Left lung (tissue), 10 donors: Measurements from ENCODE around the gene RAB11FIP4. TPM values are rescaled to one million over a fixed set of nuclear protein-coding genes. Genes with fewer than 3 reads are reported as not detected.
A peak's percentile ranks its signal among the peaks of the same experiment; 100 is the strongest.

Experiments used
- ATAC-seq: fragments of 200-7000 bp; cut with Tn5 transposase; one replicate; pipeline ENCODE4 v1.9.1; 2020; ENCODE audit warnings: moderate library complexity
- DNase-seq, 4 donors: peaks; one replicate each; pipeline ENCODE4 v3.0.0-alpha.2; 2013 to 2020
- H3K27ac ChIP-seq, 2 donors: fragments of 200-600 bp; sonication (generic) in 1 of 2; one replicate each; pipeline versions ENCODE4 v1.5.0 to v1.8.0; 2020 to 2021
- H3K27me3 ChIP-seq, 2 donors: fragments of 200-600 bp; sonication (generic) in 1 of 2; one replicate each; pipeline versions ENCODE4 v1.5.0 to v1.8.0; 2020 to 2021
- H3K36me3 ChIP-seq, 2 donors: fragments of 200-600 bp; sonication (generic) in 1 of 2; one replicate each; pipeline versions ENCODE4 v1.5.0 to v1.8.0; 2020 to 2021
- H3K4me1 ChIP-seq, 2 donors: fragments of 200-600 bp; one replicate each; pipeline ENCODE4 v1.8.0; 2021
- H3K4me3 ChIP-seq, 2 donors: fragments of 200-600 bp; sonication (generic) in 1 of 2; one replicate each; pipeline versions ENCODE4 v1.5.0 to v1.8.0; 2020 to 2021; ENCODE audit warnings: mild to moderate bottlenecking in 1 of 2
- H3K9me3 ChIP-seq, 2 donors: fragments of 200-600 bp; sonication (generic) in 1 of 2; one replicate each; pipeline versions ENCODE4 v1.5.0 to v1.8.0; 2020 to 2021
- intact Hi-C, 2 donors: fragments of 100-400 bp; cut with DNase I; formaldehyde crosslinking; loops; one replicate each; pipeline versions ENCODE4 v1.11.2 to v1.14.2; 2022
- polyA plus RNA-seq, 6 donors: library from polyadenylated mRNA; unstranded; fragments of 120-200 nt; gene quantifications; one replicate each; pipeline ENCODE4 v1.2.1, GENCODE V29; 2013; ENCODE audit not compliant: insufficient read length in 6 of 6
- total RNA-seq, 2 donors: library from RNA; stranded (reverse); fragmentation: NEBNext Ultra II Directional; extraction: Animal tissue kit (Norgen Biotek cat#: 25700); gene quantifications; one replicate each; pipeline ENCODE4 v1.2.1, GENCODE V29; 2021
- TF ChIP-seq, protein P1 (sequence below), 2 donors: fragments of 200-600 bp; sonication (generic) in 1 of 2; IDR thresholded peaks; one replicate each; pipeline versions ENCODE4 v1.5.0 to v1.8.0; 2021; ENCODE audit warnings: antibody characterized with exemption in 2 of 2
- donor health status: DM: no; HTN: yes; CAD: no.
- donor health status: DM: no; HTN: no; CAD: no.

Gene RAB11FIP4
- total and polyA plus RNA-seq, 8 donors = 7.2 to 19.9 (median 8.2) TPM

DNA sequence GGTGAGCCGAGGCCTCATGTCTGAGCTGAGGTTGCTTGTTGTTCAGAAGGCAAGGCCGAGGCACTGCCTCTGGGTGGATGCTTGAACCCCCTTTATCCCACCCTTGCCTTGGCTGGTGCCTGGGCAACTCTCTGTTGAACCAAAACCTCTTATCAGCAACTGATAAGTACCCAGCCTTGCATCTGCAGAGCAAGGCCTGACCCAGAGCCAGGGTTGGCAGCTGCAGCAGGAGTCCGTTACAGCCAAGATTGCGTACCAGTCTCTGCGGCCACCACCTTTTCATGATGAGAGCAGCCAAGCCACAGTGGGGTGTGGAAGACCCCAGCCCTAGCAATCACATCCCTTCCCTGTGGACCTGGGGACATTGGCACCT is 118.3 kb downstream of the RAB11FIP4 start:
- Histone ChIP-seq H3K9me3 (no peaks in the 10 kb centered on the region), H3K36me3 (no peaks in the 10 kb centered on the region), H3K4me3 (no peak overlapping the region), H3K4me1 (peaks cover 0 to 21% of the 10 kb centered on the region in 2 donors), H3K27me3 (no peaks in the 10 kb centered on the region), H3K27ac (no peak overlapping the region)
- no peak for ATAC-seq
- no peak for DNase-seq
- intact Hi-C loops = no loop called here
- TF ChIP-seq, protein P1, sequence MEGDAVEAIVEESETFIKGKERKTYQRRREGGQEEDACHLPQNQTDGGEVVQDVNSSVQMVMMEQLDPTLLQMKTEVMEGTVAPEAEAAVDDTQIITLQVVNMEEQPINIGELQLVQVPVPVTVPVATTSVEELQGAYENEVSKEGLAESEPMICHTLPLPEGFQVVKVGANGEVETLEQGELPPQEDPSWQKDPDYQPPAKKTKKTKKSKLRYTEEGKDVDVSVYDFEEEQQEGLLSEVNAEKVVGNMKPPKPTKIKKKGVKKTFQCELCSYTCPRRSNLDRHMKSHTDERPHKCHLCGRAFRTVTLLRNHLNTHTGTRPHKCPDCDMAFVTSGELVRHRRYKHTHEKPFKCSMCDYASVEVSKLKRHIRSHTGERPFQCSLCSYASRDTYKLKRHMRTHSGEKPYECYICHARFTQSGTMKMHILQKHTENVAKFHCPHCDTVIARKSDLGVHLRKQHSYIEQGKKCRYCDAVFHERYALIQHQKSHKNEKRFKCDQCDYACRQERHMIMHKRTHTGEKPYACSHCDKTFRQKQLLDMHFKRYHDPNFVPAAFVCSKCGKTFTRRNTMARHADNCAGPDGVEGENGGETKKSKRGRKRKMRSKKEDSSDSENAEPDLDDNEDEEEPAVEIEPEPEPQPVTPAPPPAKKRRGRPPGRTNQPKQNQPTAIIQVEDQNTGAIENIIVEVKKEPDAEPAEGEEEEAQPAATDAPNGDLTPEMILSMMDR (IDR thresholded peaks at IDR 0.05) = no peak

DNA sequence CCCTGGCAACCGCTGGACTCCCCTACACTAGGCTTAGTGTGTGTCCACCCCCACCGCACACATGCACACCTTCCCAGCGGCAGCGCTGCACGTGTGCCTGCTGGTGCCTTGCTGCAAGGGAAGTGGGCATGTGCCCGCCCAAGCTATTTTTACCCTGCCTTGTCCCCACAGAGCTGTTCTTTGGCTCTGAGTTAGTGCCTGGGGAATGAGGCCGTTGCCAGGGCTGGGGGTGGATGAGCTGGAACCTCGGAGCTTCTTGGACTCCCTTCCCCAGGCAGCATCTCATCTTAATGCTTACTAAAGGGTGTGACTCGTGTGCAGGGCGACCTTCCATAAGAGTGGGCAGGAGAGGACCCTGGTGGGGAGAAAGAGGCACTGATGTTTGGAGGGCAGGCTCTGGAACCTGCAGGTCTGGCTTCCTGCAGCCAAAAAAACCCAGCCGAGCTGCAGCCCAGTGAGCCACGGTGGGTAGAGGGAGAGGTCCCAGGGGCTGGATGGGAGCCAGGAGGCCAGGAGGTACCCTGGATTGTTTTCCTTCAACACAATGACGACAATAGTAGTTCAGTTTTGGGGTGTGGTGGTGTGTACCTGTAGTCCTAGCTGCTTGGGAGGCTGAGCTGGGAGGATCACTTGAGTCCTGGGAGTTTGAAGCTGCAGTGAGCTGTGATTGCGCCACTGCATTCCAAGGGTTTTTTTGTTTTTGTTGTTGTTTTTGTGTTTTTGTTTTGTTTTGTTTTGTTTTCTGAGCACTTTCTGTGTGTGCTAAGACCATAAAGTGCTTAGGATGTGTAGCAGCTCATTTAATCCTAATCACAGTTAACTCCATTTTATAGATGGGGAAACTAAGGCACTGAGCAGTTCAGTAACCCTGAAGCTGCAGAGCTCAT is 119.1 kb downstream of the RAB11FIP4 start:
- no peak for DNase-seq
- Histone ChIP-seq H3K9me3 (no peaks in the 10 kb centered on the region), H3K27me3 (no peaks in the 10 kb centered on the region), H3K4me1 (peaks cover 0 to 21% of the 10 kb centered on the region in 2 donors), H3K4me3 (no peak overlapping the region), H3K27ac (no peak overlapping the region), H3K36me3 (no peaks in the 10 kb centered on the region)
- ATAC-seq = no peak
- TF ChIP-seq, protein P1 (IDR thresholded peaks at IDR 0.05) = no peak
- intact Hi-C loops = no loop called here

DNA sequence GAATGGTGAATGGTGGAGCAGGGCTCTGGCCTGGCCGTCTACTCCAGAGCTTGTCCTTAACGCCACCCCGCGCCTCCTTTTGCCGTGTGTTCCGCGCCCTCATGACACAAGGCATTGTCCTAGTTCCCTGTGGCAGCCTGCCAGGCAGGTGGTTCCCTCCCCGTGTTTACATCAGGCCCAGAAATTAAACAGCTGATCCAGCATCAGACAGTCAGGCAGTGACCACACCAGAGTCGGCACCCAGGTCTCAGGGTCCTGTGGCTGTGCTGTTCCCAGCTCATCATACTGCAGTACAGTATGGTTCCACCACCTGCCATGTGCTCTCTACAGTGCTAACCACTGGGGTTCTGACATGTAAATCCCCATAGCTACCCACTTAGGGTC is 119.7 kb downstream of the RAB11FIP4 start:
- no peaks in the 10 kb centered on the region for H3K36me3 ChIP-seq
- ATAC-seq = no peak

DNA sequence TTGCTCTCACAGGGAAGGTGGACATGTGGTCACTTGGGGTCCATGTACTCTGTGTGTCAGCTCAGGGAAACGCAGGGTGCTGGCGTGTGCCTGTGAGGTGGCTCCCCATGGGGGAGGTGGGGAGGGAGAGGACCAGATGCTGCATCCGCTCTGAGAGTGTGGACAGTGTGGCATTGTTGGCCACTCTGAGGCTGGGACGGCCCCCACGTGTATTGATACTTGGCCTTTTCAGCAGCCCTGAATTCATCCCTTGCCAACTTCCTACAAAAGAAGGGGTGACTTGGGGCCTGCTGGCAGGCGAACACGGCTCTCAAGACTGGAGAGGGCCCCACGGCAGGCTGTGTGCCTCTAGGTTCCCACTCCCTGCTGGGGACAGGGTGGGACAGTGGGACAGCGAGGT is 120.1 kb downstream of the RAB11FIP4 start:
- TF ChIP-seq, protein P1 (IDR thresholded peaks at IDR 0.05) = no peak
- Histone ChIP-seq H3K27ac (no peak overlapping the region), H3K36me3 (no peaks in the 10 kb centered on the region), H3K9me3 (no peaks in the 10 kb centered on the region), H3K4me1 (peaks cover 0 to 21% of the 10 kb centered on the region in 2 donors), H3K27me3 (no peaks in the 10 kb centered on the region), H3K4me3 (no peak overlapping the region)
- DNase-seq (peak in 1 of 4 donors; percentile 58), ATAC-seq (no peak)
- intact Hi-C loops = no loop called here

More for the DNA sequence above, 119.7 kb downstream of the RAB11FIP4 start:
- Histone ChIP-seq H3K27me3 (no peaks in the 10 kb centered on the region), H3K27ac (no peak overlapping the region), H3K9me3 (no peaks in the 10 kb centered on the region), H3K4me1 (peaks cover 0 to 21% of the 10 kb centered on the region in 2 donors), H3K4me3 (no peak overlapping the region)
- no peak for DNase-seq
- intact Hi-C loops = no loop called here
- TF ChIP-seq, protein P1 (IDR thresholded peaks at IDR 0.05) = no peak

DNA sequence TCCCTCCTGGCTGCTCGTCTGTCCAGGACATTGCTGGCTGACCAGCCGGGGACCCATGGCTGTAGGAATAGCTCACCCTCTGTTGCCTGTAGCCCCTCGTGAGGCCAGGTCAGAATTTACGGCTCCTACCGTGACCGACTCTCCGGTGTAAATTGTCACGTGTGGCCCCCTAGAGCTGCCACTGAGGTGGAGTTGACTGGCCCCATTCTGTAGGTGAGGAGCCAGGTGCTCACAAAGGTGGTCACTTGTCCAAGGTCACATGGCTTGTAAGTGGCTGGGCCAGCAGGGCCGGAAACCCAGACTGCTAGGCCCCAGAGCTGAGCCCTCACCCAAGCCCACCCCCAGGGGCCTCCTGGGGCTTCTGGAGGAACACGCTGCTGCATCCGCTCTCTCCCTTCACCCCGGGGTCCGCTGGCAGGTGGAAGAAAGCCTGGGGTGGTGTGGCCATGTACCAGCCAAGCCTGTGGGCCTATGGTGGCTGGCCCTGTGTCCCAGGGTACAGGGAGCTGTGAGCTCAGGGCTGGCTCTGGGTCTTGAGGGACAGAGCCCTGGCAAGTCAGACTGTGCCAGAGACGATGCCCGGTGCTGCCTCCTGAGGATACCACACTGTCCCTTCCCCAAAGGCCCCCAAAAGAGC is 120.7 kb downstream of the RAB11FIP4 start:
- Histone ChIP-seq H3K4me1 (peaks cover 0 to 21% of the 10 kb centered on the region in 2 donors), H3K4me3 (no peak overlapping the region), H3K9me3 (no peaks in the 10 kb centered on the region), H3K27me3 (no peaks in the 10 kb centered on the region), H3K27ac (no peak overlapping the region), H3K36me3 (no peaks in the 10 kb centered on the region)
- TF ChIP-seq, protein P1 (IDR thresholded peaks at IDR 0.05) = no peak
- DNase-seq (peak in 1 of 4 donors; percentile 58), ATAC-seq (no peak)
- intact Hi-C loops = no loop called here
